SU-DHL-6 (cell line): ENCODE data around the gene IKZF2.

Experiments
- CTCF ChIP-seq: fragments of 200-600 bp; sonication (generic); IDR thresholded peaks from one replicate; pipeline ENCODE4 v1.5.1; 2017; ENCODE audit warnings: antibody characterized with exemption, mild to moderate bottlenecking, low read length, moderate library complexity; ENCODE audit not compliant: insufficient read depth, poor library complexity, severe bottlenecking
- EZH2phosphoT487 ChIP-seq: fragments of 200-600 bp; sonication (generic), shearing (Covaris generic); conservative IDR thresholded peaks from 2 replicates; pipeline ENCODE4 v1.6.1; 2018; ENCODE audit warnings: mild to moderate bottlenecking, antibody characterized with exemption, low read length, moderate library complexity, mixed read lengths

- TF ChIP-seq CTCF (no peak), EZH2phosphoT487 (no peak)
Observed at GRCh38 chr2:213086571-213086970, 64.8 kb downstream of the IKZF2 start.
